CD14-positive monocyte (primary cell): ENCODE measurements around the gene XYLT1. TPM values are rescaled to one million over a fixed set of nuclear protein-coding genes. Genes with fewer than 3 reads are reported as not detected.

Experiments used
- DNase-seq, 3 donors: peaks; one replicate each; pipeline ENCODE4 v3.0.0-alpha.2; 2011 to 2022
- H2AFZ ChIP-seq: 2 replicates; pipeline ENCODE4 v1.6.0; 2012; ENCODE audit warnings: mild to moderate bottlenecking, low read depth, low read length, inconsistent platforms; ENCODE audit not compliant: insufficient read depth, poor library complexity, severe bottlenecking
- H3K27ac ChIP-seq, 2 donors: 1 replicate in 1 of 2; 2 replicates in 1 of 2; pipeline ENCODE4 v1.5.1; 2012 to 2013; ENCODE audit warnings: low read length in 2 of 2, control low read depth in 1 of 2, inconsistent platforms in 1 of 2, low read depth in 1 of 2, mild to moderate bottlenecking in 1 of 2
- H3K27me3 ChIP-seq, 2 donors: one replicate each; pipeline versions ENCODE4 v1.6.0 to v1.6.1; 2011 to 2013; ENCODE audit warnings: low read length in 2 of 2; ENCODE audit not compliant: control insufficient read depth in 2 of 2, insufficient read depth in 2 of 2
- H3K36me3 ChIP-seq, 2 donors: replicated peaks in 1 of 2; 1 replicate in 1 of 2; 2 replicates in 1 of 2; pipeline versions ENCODE4 v1.5.1 to v1.6.1; 2012 to 2013; ENCODE audit warnings: low read length in 2 of 2, control low read depth in 1 of 2, inconsistent platforms in 1 of 2, mild to moderate bottlenecking in 1 of 2; ENCODE audit not compliant: insufficient read depth in 2 of 2, control insufficient read depth in 1 of 2
- H3K4me1 ChIP-seq, 2 donors: 1 replicate in 1 of 2; 2 replicates in 1 of 2; pipeline versions ENCODE4 v1.5.1 to v1.6.1; 2012 to 2013; ENCODE audit warnings: low read length in 2 of 2, control low read depth in 1 of 2, inconsistent platforms in 1 of 2, mild to moderate bottlenecking in 1 of 2, moderate library complexity in 1 of 2; ENCODE audit not compliant: insufficient read depth in 2 of 2, control insufficient read depth in 1 of 2
- H3K4me2 ChIP-seq: replicated peaks from 2 replicates; pipeline ENCODE3; 2012; ENCODE audit warnings: low read length, moderate library complexity, mild to moderate bottlenecking; ENCODE audit not compliant: poor library complexity, severe bottlenecking; ENCODE audit errors: extremely low read depth
- H3K4me3 ChIP-seq, 3 experiments: fragments of 200-600 bp in 1 of 3; sonication (generic) in 1 of 3; replicated peaks in 1 of 3; 1 replicate in 2 of 3; 2 replicates in 1 of 3; pipeline ENCODE4 v1.5.1; 2011 to 2013; ENCODE audit warnings: low read length in 3 of 3, mild to moderate bottlenecking in 3 of 3, control low read depth in 2 of 3, low read depth in 2 of 3, inconsistent platforms in 1 of 3, moderate library complexity in 1 of 3
- H3K79me2 ChIP-seq: 2 replicates; pipeline ENCODE4 v1.6.0; 2012; ENCODE audit warnings: mild to moderate bottlenecking, control low read depth, inconsistent platforms, low read length, moderate library complexity; ENCODE audit not compliant: insufficient read depth
- H3K9ac ChIP-seq: 2 replicates; pipeline ENCODE4 v1.6.0; 2017; ENCODE audit warnings: low read length, mild to moderate bottlenecking; ENCODE audit not compliant: insufficient read depth, poor library complexity, severe bottlenecking
- H3K9me3 ChIP-seq, 2 donors: replicated peaks in 1 of 2; 1 replicate in 1 of 2; 2 replicates in 1 of 2; pipeline versions ENCODE4 v1.5.1 to v1.6.1; 2012 to 2013; ENCODE audit warnings: low read length in 2 of 2, control low read depth in 1 of 2; ENCODE audit not compliant: control insufficient read depth in 1 of 2, insufficient read depth in 1 of 2
- H4K20me1 ChIP-seq: 2 replicates; pipeline ENCODE4 v1.6.0; 2012; ENCODE audit warnings: mild to moderate bottlenecking, low read length, control low read depth, moderate library complexity; ENCODE audit not compliant: insufficient read depth
- H3K27ac Mint-ChIP-seq, 7 donors: one replicate each; pipeline ENCODE4 v1.8.0; 2020; ENCODE audit warnings: mild to moderate bottlenecking in 7 of 7, mixed read lengths in 7 of 7, moderate library complexity in 6 of 7, inconsistent platforms in 2 of 7
- H3K27me3 Mint-ChIP-seq, 3 donors: one replicate each; pipeline ENCODE4 v1.8.0; 2021 to 2022; ENCODE audit warnings: low read depth in 3 of 3, mild to moderate bottlenecking in 3 of 3, mixed read lengths in 3 of 3, moderate library complexity in 3 of 3, inconsistent platforms in 1 of 3
- H3K36me3 Mint-ChIP-seq, 2 donors: one replicate each; pipeline ENCODE4 v1.8.0; 2020; ENCODE audit warnings: mixed read lengths in 2 of 2, inconsistent platforms in 1 of 2, mild to moderate bottlenecking in 1 of 2
- H3K4me1 Mint-ChIP-seq: one replicate; pipeline ENCODE4 v1.8.0; 2020; ENCODE audit warnings: mild to moderate bottlenecking, mixed read lengths
- H3K4me3 Mint-ChIP-seq, 2 donors: one replicate each; pipeline ENCODE4 v1.8.0; 2020; ENCODE audit warnings: mild to moderate bottlenecking in 2 of 2, mixed read lengths in 2 of 2, moderate library complexity in 1 of 2
- H3K9me3 Mint-ChIP-seq, 7 donors: one replicate each; pipeline ENCODE4 v1.8.0; 2020 to 2022; ENCODE audit warnings: mixed read lengths in 7 of 7, mild to moderate bottlenecking in 6 of 7, moderate library complexity in 6 of 7, inconsistent platforms in 2 of 7
- CTCF ChIP-seq: fragments of 200-600 bp; IDR thresholded peaks from one replicate; pipeline ENCODE4 v1.8.0; 2022; ENCODE audit warnings: antibody characterized with exemption, mild to moderate bottlenecking
- WGBS: methylation state at CpG from one replicate; pipeline ENCODE4 v1.1.5; 2013; ENCODE audit warnings: missing lambda C conversion rate; ENCODE audit not compliant: insufficient coverage; 5-methylcytosine and 5-hydroxymethylcytosine counted together
- intact Hi-C, 2 donors: fragments of 100-400 bp; cut with micrococcal nuclease; formaldehyde crosslinking; loops; one replicate each; pipeline versions ENCODE4 v1.15.0 to v1.15.1; 2023
- polyA plus RNA-seq, 3 donors: library from polyadenylated mRNA; depleted of rRNA in 1 of 3; unstranded in 2 of 3; stranded (reverse) in 1 of 3; fragments of 300-500 nt in 2 of 3; fragments of >200 nt in 1 of 3; fragmentation: Illumina TruSeq in 2 of 3; gene quantifications; 1 replicate in 2 of 3; 2 replicates in 1 of 3; pipeline ENCODE4 v1.2.3, GENCODE V29; 2012 to 2021

Gene XYLT1
- polyA plus RNA-seq, 3 donors, result 0.51 to 9.4 (median 1.6) TPM

GRCh38 chr16:17447101-17447569, 23.6 kb downstream of the XYLT1 start:
- no peak overlapping the region for H3K4me3 ChIP-seq
- H3K27me3 ChIP-seq, result no peaks in the 10 kb centered on the region
- 92% methylated on average over 5 of the region's 5 CpGs for WGBS
- peaks cover 0 to 4% (median 2%) of the 10 kb centered on the region in 7 donors for H3K9me3 Mint-ChIP-seq
- H4K20me1 ChIP-seq, result no peaks in the 10 kb centered on the region
- peaks cover 0 to 5% (median 3%) of the 10 kb centered on the region in 3 donors for H3K27me3 Mint-ChIP-seq
- H3K9ac ChIP-seq, result no peak overlapping the region
- H3K36me3 Mint-ChIP-seq, result peaks cover 31 to 50% of the 10 kb centered on the region in 2 donors
- DNase-seq, result no peak
- no peaks in the 10 kb centered on the region for H3K9me3 ChIP-seq
- no peak for TF ChIP-seq CTCF
- peaks cover 46% of the 10 kb centered on the region for H3K4me1 Mint-ChIP-seq
- peaks cover 2 to 9% of the 10 kb centered on the region in 2 donors for H3K36me3 ChIP-seq
- H3K4me2 ChIP-seq, result no peak overlapping the region
- H2AFZ ChIP-seq, result no peak overlapping the region
- H3K4me3 Mint-ChIP-seq, result no peak overlapping the region
- peaks cover 53% of the 10 kb centered on the region for H3K79me2 ChIP-seq
- peak overlapping the region in 1 of 2 donors; percentile 96 for H3K27ac ChIP-seq
- H3K4me1 ChIP-seq, result peaks cover 48 to 49% of the 10 kb centered on the region in 2 donors
- H3K27ac Mint-ChIP-seq, result peak overlapping the region in 6 of 7 donors; percentile 26 to 98 (median 96)
- intact Hi-C loops, result loop anchor here in 1 of 2 donors (5.0 kb wide), 1 partner anchor 65 kb away; no protein-coding TSS in a partner anchor

- H3K4me3 Mint-ChIP-seq, result no peak overlapping the region
Measured at GRCh38 chr16:17446661-17447060, 24.1 kb downstream of the XYLT1 start.

More at GRCh38 chr16:17446661-17447060, 24.1 kb downstream of the XYLT1 start:
- H3K27me3 ChIP-seq, result no peaks in the 10 kb centered on the region
- H3K27ac Mint-ChIP-seq, result peak overlapping the region in 2 of 7 donors; percentile 60 to 96
- no peaks in the 10 kb centered on the region for H4K20me1 ChIP-seq
- H3K27ac ChIP-seq, result no peak overlapping the region
- H3K4me1 ChIP-seq, result peaks cover 43 to 44% of the 10 kb centered on the region in 2 donors
- 97% methylated on average over 5 of the region's 10 CpGs for WGBS
- H2AFZ ChIP-seq, result no peak overlapping the region
- peaks cover 0 to 3% (median 2%) of the 10 kb centered on the region in 7 donors for H3K9me3 Mint-ChIP-seq
- no peak for TF ChIP-seq CTCF
- H3K4me3 ChIP-seq, result no peak overlapping the region
- no peak overlapping the region for H3K9ac ChIP-seq
- peaks cover 43% of the 10 kb centered on the region for H3K4me1 Mint-ChIP-seq
- no peak overlapping the region for H3K4me2 ChIP-seq
- peaks cover 0 to 5% (median 3%) of the 10 kb centered on the region in 3 donors for H3K27me3 Mint-ChIP-seq
- peaks cover 31 to 53% of the 10 kb centered on the region in 2 donors for H3K36me3 Mint-ChIP-seq
- no peaks in the 10 kb centered on the region for H3K9me3 ChIP-seq
- H3K79me2 ChIP-seq, result peaks cover 53% of the 10 kb centered on the region
- peaks cover 2 to 9% of the 10 kb centered on the region in 2 donors for H3K36me3 ChIP-seq
- DNase-seq, result no peak
- intact Hi-C loops, result loop anchor here in 1 of 2 donors (5.0 kb wide), 1 partner anchor 64 kb away; no protein-coding TSS in a partner anchor
